Fibroblast of skin of right biceps (primary cell): ENCODE results near the gene ETV4.
"Not testable (repeated sequence)": the region's sequence is repeated elsewhere in the genome, so short reads cannot be mapped to it uniquely, and the experiment has no call there.

Experiments used
- DNase-seq: peaks from one replicate; pipeline ENCODE4 v3.0.0-alpha.2; 2013

ETV4 gene

GRCh38 chr17:43543300-43543699 lies 2.8 kb downstream of the ETV4 start:
- peak; percentile 21 for DNase-seq

GRCh38 chr17:43542859-43543258 lies 3.3 kb downstream of the ETV4 start:
- DNase-seq, result no peak

DNA sequence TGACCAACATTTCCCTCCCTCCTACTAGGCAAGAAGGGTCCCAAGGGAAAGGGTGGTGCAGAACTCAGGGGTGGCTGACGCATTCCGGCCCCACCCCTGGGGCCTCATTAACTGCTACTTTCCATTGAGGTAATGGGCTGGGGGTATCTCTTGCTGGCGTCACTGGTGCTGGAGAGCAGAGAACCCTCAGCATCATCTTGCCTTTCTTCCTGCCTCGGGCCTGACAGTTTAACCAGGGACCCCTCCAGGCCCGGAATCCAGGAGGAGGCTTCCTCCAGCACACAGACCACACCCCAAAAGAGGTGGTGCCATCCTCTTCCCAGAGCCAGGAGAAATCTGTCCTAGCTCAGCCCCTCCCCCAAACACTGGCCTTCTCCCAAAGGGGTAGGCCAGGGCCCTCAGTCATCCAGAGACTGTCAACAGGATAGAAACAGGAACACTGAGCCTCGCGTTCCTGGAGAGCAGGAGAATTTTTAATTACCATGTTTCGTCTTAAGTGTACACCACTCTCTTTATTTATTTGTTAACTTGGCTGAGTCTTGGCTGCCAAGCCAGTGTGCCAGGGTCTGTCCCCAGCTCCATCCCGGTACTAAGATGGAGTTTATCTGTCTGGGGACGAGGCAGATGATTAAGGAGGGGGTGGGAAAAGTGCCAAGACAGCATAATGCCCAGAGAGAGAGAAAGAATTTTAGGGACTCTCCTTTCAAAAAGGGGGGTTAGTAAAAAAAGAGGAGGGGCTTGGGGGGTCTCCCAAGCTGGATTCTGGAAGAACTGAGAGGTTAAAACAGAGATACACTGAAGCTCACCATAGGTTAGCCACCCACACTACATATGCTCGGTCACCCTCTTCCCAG lies 5.1 kb downstream of the ETV4 start:
- peak; percentile 45 for DNase-seq

DNA sequence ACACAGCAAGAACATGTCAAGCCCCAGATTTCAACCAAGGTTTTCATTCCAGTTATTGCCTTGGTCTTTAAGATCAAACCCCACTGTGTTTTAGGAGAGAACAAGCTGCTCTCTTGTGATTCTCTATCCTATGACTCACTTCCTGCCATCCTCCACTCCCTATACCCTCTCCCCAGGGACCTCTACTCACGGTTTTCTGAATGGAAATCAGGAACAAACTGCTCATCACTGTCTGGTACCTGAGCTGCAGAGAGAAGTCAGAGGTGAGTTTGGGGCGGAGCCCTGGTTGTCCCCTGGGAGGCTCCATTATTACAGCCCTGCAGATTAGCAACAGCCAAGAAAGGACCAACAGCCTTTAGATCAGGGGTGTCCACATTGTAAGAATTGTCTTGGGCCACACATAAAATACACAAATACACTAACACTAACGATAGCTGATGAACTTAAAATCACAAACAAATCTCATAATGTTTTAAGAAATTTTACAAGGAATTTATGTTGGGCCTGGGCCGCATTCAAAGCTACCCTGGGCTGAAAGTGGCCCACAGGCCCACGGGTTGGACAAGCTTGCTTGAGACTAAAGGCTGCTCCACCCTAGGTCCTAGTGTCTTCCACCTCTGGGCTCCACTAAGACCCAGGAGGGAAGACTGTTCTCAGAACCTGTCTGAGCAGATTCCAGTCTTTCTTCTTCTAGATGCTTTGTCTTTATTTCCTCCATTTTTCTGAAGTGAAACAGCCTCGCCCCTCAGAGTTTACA lies 9.7 kb downstream of the ETV4 start:
- peak; percentile 90 for DNase-seq

DNA sequence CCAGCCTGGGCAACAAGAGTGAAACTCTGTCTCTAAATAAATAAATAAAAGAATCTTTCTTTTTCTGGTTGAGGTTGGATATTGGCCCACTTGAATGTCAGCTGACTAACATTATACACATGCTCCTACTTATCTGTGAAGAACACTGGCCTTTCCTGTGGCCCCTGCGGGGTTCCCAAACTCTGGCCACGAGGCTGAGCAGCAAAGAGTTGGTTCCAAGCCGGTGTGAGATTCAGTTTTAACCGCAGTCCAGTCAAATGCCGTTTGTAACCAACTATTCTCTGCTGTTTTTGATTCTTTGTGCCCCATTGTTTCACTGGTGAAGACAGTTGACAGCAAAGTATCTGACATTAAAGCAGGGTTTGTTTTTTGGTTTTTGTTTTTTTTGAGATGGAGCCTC lies 11.2 kb downstream of the ETV4 start:
- no peak for DNase-seq

- no peak for DNase-seq
Measured at GRCh38 chr17:43533699-43534098, 12.4 kb downstream of the ETV4 start.

DNA sequence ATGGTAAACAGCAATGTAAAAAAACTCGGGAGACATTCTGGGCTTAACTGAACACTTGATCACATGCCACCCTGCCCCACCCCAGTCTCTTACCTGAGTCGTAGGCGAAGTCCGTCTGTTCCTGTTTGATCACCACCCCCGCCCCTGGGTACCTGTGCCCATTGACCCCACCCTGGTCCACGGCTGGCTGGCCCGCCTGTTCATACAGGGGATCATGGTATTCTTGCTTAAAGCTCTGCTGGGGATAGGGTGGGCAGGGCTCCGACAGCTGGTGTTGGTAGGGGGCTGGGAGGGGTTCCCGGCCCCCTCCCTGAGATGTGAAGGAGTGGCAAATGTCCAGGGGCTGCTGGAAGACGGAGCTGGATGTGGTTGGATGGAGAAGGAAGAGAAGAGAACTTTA lies 13.6 kb downstream of the ETV4 start:
- no peak for DNase-seq

GRCh38 chr17:43531955-43532354 lies 14.2 kb downstream of the ETV4 start:
- no peak for DNase-seq

- no peak for DNase-seq
Measured at GRCh38 chr17:43531082-43531378, 15.1 kb downstream of the ETV4 start.

GRCh38 chr17:43530288-43531081 lies 15.7 kb downstream of the ETV4 start:
- DNase-seq, result peak; percentile 94

DNA sequence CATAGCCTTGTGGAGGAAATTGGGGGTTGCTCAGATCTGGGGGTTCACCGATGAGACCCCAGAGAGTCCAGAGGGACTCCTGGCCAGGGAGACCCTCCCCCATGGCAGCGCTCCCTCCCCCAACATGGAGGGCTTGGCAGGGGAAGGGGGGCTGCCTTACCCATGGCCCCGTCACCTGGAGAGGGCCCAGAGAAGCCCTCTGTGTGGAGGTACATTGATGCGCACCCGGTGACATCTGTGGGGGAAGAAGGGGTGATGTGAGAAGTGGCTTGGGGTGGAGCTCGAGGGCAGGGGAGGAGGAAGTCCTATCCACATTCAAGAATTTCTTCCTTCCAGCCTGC lies 16.2 kb downstream of the ETV4 start:
- DNase-seq, result no peak

DNA sequence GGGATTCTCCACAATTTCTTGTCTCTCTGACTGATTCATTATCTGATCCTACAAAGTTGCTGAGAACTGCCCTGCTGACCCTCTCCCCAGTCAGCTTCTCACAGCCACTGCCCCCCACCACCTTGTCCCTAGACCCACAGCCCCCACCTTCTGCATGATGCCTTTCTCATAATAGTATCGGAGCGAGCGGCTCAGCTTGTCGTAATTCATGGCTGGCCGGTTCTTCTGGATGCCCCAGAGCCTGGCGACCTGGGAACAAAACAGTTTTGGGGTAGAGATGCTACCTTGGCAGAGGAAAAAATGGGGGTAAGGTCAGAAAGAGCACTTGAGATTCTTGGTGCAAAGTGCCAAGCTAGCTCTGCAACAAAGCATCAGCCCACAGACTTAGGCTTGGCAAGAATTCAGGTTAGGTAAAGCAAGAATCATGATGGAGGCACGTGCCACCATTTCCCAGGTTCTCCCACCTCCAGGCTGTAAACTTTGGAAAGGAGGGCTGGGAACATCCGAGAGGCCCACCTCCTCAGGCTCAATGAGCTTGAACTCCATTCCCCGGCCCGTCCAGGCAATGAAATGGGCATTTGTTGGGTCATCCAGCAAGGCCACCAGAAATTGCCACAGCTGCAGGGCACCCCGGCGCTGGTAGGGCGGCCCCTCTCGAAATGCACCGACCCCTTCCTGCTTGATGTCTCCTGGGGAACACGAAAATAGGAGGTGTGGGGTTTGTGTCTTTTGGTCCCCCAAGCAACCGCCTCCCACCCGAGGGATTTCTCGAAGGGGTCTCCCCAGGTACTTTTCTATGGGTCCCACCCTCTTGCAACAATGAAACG lies 16.9 kb downstream of the ETV4 start:
- no peak for DNase-seq

GRCh38 chr17:43528319-43528987 lies 17.7 kb downstream of the ETV4 start:
- no peak for DNase-seq

DNA sequence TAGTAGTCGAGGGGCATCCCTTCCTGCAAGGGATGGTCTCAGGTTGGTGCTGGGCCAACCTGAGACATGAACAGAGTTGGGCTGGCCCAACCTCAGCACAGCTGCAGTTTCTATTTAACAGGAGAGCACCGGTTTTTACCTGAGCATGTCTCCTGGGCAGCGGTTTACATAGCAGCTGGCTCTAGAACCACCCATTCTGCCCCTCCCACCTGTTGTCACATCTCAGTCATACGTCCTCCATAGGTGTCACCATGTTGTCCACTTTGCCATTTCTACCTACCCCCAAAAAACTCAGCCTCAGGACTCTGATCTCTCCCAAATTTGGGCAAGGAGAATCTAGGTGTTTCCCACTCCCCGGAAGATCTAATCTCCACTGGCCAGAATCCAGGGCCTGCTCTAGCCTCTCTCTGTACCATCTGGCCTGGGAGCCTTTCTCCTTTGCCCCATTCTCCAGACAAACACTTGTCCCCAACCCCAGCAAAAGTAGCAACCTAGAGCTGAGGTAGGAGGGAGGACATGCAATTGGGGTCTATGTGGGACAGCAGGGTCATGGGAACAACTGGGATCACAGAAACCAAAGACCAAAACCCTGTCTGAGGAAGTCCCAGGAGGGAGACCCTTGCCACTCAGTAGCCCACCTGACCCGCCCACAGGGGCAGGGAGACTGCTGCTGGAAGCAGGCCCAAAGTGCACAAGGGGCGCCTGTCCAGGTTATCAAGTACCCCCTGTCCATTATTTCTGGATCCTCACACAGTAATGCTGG lies 19.1 kb downstream of the ETV4 start:
- no peak for DNase-seq

DNA sequence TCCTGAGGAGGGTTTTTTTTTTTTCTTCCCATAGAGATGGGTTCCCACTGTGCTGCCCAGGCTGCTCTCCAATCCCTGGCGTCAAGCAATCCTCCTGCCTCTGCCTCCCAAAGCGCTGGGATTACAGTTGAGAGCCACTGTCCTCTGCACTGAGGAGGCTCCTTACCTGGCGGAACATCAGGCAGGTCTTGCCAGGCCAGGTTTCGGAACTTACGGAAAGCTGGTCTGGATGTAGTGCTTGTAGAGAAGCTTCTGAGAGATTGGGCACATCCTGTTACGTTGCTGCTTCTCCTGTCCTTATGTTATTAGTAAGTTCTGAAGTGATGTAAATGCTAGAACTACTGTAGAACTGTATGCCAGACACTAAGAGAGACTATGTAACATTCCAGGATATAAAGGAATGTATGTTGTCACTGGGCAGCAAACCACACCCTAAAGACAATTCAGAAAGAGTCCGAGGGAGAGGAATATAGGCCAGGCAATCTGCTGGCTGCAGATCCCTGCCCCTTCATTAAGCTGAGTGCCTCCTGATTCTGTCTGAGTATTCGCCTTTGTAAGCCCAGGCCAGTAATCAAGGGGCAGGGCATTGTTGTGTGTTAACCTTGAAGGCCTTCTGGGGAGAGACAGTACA lies 21.1 kb downstream of the ETV4 start:
- peak; percentile 35 for DNase-seq

DNA sequence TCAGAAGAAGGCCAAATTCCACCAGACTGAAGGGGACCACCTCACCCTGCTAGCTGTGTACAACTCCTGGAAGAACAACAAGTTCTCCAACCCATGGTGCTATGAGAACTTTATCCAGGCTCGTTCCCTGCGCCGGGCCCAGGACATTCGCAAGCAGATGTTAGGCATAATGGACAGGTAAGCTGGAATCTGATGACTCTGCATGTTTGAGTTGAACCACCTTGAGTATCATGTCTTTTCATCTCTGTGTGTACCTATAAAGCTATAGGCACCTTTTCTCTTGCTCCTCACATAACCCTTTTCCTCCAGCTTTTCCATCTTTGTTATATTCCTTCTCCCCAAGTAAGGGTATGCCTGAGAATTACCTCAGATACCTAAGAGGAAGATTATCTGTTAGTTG lies 24.8 kb downstream of the ETV4 start:
- DNase-seq, result no peak

DNA sequence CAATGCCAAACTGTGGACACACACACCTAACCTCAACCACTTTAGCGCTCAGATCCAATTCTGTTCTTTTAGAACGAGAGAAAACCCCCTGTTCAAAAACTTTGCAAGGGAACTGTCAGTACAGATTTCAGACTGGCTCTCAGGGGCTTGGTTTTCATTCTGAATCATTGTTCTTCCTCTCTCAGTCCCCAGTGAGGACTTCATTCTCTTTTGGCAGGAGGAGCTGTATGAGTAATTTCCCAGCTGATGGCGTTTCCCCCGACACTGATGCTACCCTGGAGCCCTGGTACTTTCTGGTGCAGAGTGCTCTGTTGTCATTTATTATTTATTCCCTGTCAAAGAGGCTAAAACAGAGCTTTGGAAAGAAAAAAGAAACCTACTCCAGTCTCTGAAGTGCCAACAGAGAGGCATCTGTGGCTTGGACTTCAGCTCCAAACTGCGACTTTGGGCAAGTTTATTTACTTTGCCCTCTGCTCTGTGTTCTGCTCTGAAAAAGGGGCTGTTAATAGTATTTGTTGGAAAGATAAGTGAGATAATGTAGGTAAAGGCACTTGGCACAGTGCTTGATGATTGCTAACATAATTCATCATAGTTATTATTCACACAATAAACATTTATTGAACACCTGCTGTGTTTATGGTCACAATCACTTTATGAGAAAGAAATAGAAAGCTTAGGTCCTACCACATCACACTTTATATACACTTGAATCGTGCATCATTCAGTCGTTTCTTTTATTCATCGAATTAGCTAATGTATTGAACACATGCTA lies 28.3 kb downstream of the ETV4 start:
- DNase-seq, result peak; percentile 59

- DNase-seq, result no peak
Measured at GRCh38 chr17:43517161-43517560, 29.0 kb downstream of the ETV4 start.

- no peak for DNase-seq
Measured at GRCh38 chr17:43515656-43516055, 30.5 kb downstream of the ETV4 start.

DNA sequence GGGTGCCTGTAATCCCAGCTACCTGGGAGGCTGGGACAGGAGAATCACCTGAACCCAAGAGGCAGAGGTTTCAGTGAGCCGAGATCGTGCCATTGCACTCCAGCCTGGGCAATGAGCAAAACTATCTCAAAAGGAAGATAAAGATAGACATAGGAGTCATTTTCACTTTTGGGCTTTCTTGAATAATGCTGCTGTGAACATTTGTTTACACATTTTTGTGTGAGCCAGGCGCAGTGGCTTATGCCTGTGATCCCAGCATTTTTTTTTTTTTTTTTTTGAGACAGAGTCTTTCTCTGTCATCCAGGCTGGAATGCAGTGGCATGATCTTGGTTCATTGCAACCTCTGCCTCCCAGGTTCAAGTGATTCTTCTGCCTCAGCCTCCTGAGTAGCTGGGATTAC lies 34.9 kb downstream of the ETV4 start:
- not testable (repeated sequence) for DNase-seq
